ENCODE results near the gene SIMC1.

DNA sequence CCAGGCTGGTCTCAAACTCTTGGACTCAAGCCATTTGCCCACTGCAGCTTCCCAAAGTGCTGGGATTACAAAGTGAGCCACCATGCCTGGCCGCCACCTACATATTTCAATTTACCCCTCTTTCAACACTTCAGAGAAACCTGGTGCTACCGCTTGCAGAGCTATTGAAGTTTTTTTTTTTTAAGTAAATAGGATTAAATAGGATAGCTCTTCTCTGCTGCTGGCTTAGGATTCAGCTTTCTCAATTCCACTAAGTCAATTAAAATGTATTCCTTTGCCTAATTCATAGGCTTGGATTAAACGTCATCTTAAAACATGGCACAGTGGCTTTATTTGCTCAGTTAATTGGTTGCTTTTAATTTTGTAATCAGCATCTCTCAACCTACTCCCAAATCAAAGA is 82.4 kb downstream of the SIMC1 start:
- TF ChIP-seq, protein P1, sequence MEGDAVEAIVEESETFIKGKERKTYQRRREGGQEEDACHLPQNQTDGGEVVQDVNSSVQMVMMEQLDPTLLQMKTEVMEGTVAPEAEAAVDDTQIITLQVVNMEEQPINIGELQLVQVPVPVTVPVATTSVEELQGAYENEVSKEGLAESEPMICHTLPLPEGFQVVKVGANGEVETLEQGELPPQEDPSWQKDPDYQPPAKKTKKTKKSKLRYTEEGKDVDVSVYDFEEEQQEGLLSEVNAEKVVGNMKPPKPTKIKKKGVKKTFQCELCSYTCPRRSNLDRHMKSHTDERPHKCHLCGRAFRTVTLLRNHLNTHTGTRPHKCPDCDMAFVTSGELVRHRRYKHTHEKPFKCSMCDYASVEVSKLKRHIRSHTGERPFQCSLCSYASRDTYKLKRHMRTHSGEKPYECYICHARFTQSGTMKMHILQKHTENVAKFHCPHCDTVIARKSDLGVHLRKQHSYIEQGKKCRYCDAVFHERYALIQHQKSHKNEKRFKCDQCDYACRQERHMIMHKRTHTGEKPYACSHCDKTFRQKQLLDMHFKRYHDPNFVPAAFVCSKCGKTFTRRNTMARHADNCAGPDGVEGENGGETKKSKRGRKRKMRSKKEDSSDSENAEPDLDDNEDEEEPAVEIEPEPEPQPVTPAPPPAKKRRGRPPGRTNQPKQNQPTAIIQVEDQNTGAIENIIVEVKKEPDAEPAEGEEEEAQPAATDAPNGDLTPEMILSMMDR (IDR thresholded peaks at IDR 0.05) = no peak
- TF ChIP-seq POLR2AphosphoS5 (IDR thresholded peaks at IDR 0.05) (no peak), POLR2A (IDR thresholded peaks at IDR 0.05) (no peak), EP300 (IDR thresholded peaks at IDR 0.05) (no peak)

All from stomach (tissue), 4 donors.